CD4-positive, CD25-positive, alpha-beta regulatory T cell (primary cell): ENCODE data around the gene SEMA5B. TPM values are rescaled to one million over a fixed set of nuclear protein-coding genes. Genes with fewer than 3 reads are reported as not detected.

Experiments
- ATAC-seq, 2 donors: fragments of 150-1000 bp; cut with Tn5 transposase; one replicate each; pipeline ENCODE4 v1.10.0; 2021; ENCODE audit warnings: low read depth in 2 of 2, moderate number of reproducible peaks in 2 of 2, moderate library complexity in 1 of 2
- DNase-seq, 3 donors: peaks; one replicate each; pipeline versions ENCODE4 v3.0.0 to v3.0.0-alpha.2; 2012 to 2022; ENCODE audit warnings: mixed read lengths in 1 of 3
- H3K27ac ChIP-seq: one replicate; pipeline ENCODE4 v1.7.0; 2013; ENCODE audit warnings: mild to moderate bottlenecking, low read length; ENCODE audit not compliant: insufficient read depth, poor library complexity, severe bottlenecking
- H3K27me3 ChIP-seq: one replicate; pipeline ENCODE4 v1.7.0; 2013; ENCODE audit warnings: low read length; ENCODE audit not compliant: control insufficient read depth, insufficient read depth
- H3K36me3 ChIP-seq: one replicate; pipeline ENCODE4 v1.7.0; 2013; ENCODE audit warnings: mild to moderate bottlenecking, low read length, moderate library complexity; ENCODE audit not compliant: control insufficient read depth, insufficient read depth
- H3K4me1 ChIP-seq: 2 replicates; pipeline ENCODE4 v1.7.0; 2013; ENCODE audit warnings: mild to moderate bottlenecking, low read length; ENCODE audit not compliant: insufficient read depth, control insufficient read depth, poor library complexity, severe bottlenecking
- H3K4me3 ChIP-seq: one replicate; pipeline ENCODE4 v1.7.0; 2013; ENCODE audit warnings: low read depth, mild to moderate bottlenecking, low read length, moderate library complexity
- H3K9me3 ChIP-seq, 2 experiments: 1 replicate in 1 of 2; 2 replicates in 1 of 2; pipeline ENCODE4 v1.7.0; 2013; ENCODE audit warnings: low read length in 2 of 2, mild to moderate bottlenecking in 1 of 2, moderate library complexity in 1 of 2; ENCODE audit not compliant: control insufficient read depth in 2 of 2
- H3K27ac Mint-ChIP-seq, 3 donors: one replicate each; pipeline ENCODE4 v1.8.0; 2020 to 2022; ENCODE audit warnings: mild to moderate bottlenecking in 3 of 3, mixed read lengths in 3 of 3, moderate library complexity in 2 of 3
- H3K27me3 Mint-ChIP-seq: one replicate; pipeline ENCODE4 v1.8.0; 2022; ENCODE audit warnings: mild to moderate bottlenecking, mixed read lengths
- H3K36me3 Mint-ChIP-seq: one replicate; pipeline ENCODE4 v1.8.0; 2020; ENCODE audit warnings: mixed read lengths
- H3K4me1 Mint-ChIP-seq, 4 donors: one replicate each; pipeline ENCODE4 v1.8.0; 2020 to 2022; ENCODE audit warnings: mixed read lengths in 4 of 4, mild to moderate bottlenecking in 1 of 4
- H3K4me3 Mint-ChIP-seq, 4 donors: one replicate each; pipeline ENCODE4 v1.8.0; 2020 to 2022; ENCODE audit warnings: mild to moderate bottlenecking in 4 of 4, mixed read lengths in 4 of 4, moderate library complexity in 3 of 4
- H3K9me3 Mint-ChIP-seq, 7 donors: one replicate each; pipeline ENCODE4 v1.8.0; 2020 to 2022; ENCODE audit warnings: mixed read lengths in 7 of 7, mild to moderate bottlenecking in 3 of 7, moderate library complexity in 2 of 7
- polyA plus RNA-seq, 4 donors: library from polyadenylated mRNA; unstranded; fragments of 300-500 nt; fragmentation: Illumina TruSeq; gene quantifications; one replicate each; pipeline ENCODE4 v1.2.3, GENCODE V29; 2021
- total RNA-seq: library from RNA; stranded (reverse); gene quantifications from one replicate; pipeline ENCODE4 v1.2.3, GENCODE V29; 2022

The SEMA5B gene
- total and polyA plus RNA-seq, 5 donors from 2014 or later, result 0.50 TPM; not detected in 4

DNA sequence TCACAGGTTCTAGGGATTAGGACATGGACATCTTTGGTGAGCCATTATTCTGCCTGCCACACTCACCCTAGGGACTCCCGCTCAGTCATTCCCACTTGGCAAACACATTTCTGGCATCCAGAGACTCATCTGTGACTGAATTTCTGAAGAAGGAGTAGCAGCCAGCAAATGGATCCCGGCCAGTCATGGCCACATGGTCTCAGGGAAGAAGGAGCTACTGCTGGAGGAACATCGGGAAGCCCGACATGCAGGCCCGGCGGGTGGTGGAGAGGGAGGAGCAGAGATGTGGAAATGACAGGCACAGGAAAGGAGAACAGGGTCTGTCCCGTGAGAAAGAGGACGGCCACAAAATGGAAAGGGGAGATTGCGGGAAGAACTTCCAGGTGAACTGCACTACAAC, 65.4 kb downstream of the SEMA5B start:
- H3K4me1 Mint-ChIP-seq, result no peaks in the 10 kb centered on the region
- no peak overlapping the region for H3K27ac Mint-ChIP-seq
- no peak for ATAC-seq
- Histone ChIP-seq H3K4me1 (no peaks in the 10 kb centered on the region), H3K9me3 (no peaks in the 10 kb centered on the region), H3K27ac (no peak overlapping the region), H3K36me3 (no peaks in the 10 kb centered on the region), H3K4me3 (no peak overlapping the region), H3K27me3 (peaks cover 2% of the 10 kb centered on the region)
- peaks cover 0 to 2% (median 0%) of the 10 kb centered on the region in 7 donors for H3K9me3 Mint-ChIP-seq
- H3K36me3 Mint-ChIP-seq, result no peaks in the 10 kb centered on the region
- no peak overlapping the region for H3K4me3 Mint-ChIP-seq
- peaks cover 18% of the 10 kb centered on the region for H3K27me3 Mint-ChIP-seq
- DNase-seq, result no peak

DNA sequence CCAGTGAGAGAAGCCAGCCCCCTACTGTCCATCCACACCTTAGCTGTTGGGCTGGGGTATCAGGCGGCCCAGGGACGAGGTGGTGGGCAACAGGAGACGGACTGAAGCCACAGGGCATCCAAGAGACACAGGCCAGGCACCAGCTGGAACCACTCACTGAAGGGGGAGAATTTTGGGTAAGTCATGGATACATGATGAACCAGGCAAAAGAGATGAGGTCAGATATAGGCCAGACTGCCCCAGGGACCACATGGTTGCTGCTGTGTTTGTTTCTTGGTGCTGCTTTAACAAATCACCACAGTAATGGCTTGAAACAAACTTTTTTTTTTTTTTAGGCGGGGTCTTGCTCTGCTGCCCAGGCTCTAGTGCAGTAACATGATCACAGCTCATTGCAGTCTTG, 66.4 kb downstream of the SEMA5B start:
- H3K9me3 ChIP-seq, result no peaks in the 10 kb centered on the region
- H3K9me3 Mint-ChIP-seq, result peaks cover 0 to 2% (median 0%) of the 10 kb centered on the region in 7 donors
- ATAC-seq, result no peak
- H3K4me1 ChIP-seq, result no peaks in the 10 kb centered on the region
- no peak overlapping the region for H3K4me3 ChIP-seq
- H3K36me3 ChIP-seq, result no peaks in the 10 kb centered on the region
- H3K27me3 Mint-ChIP-seq, result peaks cover 18% of the 10 kb centered on the region
- H3K27me3 ChIP-seq, result peaks cover 2% of the 10 kb centered on the region
- H3K27ac Mint-ChIP-seq, result no peak overlapping the region
- DNase-seq, result no peak
- no peak overlapping the region for H3K4me3 Mint-ChIP-seq
- no peaks in the 10 kb centered on the region for H3K36me3 Mint-ChIP-seq
- no peak overlapping the region for H3K27ac ChIP-seq
- no peaks in the 10 kb centered on the region for H3K4me1 Mint-ChIP-seq

DNA sequence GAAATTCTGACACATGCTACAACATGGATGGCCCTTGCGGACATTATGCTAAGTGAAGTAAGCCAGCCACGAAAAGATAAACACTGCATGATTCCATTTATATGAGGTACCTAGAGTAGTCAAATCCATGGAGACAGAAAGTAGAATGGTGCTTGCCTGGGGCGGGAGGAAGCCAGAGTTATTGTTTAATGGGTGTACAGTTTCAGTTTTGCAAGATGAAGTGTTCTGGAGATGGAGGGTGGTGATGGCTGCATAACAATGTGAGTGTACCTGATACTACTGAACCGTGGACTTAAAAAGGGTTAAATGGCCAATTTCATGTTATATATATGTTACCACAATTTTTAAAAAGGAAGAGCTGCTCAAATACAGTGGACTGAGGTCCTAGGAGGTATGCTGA, 66.9 kb downstream of the SEMA5B start:
- Histone ChIP-seq H3K4me1 (no peaks in the 10 kb centered on the region), H3K4me3 (no peak overlapping the region), H3K27me3 (peaks cover 2% of the 10 kb centered on the region), H3K36me3 (no peaks in the 10 kb centered on the region), H3K27ac (no peak overlapping the region), H3K9me3 (no peaks in the 10 kb centered on the region)
- no peak overlapping the region for H3K27ac Mint-ChIP-seq
- H3K27me3 Mint-ChIP-seq, result peaks cover 18% of the 10 kb centered on the region
- H3K9me3 Mint-ChIP-seq, result peaks cover 0 to 2% (median 0%) of the 10 kb centered on the region in 7 donors
- no peaks in the 10 kb centered on the region for H3K36me3 Mint-ChIP-seq
- no peak overlapping the region for H3K4me3 Mint-ChIP-seq
- no peaks in the 10 kb centered on the region for H3K4me1 Mint-ChIP-seq
- no peak for DNase-seq
- ATAC-seq, result no peak

DNA sequence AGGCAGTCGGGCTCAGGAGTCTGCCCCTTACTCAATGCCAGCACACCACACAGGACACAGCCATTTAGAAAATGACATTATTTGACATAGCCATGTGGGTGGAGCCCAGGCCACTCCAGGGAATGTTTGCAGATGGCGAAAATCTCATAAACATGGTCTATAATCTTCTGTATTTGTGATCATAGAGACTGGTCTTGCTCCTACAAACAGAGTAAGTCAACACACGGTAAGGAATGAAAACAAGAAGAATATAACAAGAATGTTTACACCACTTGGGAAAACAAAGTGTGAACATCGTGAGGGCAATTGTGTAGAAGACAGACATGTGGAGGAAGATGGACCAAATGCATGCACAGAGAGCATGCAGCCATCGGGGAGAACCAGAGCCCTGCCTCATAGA, 68.2 kb downstream of the SEMA5B start:
- peaks cover 18% of the 10 kb centered on the region for H3K27me3 Mint-ChIP-seq
- no peaks in the 10 kb centered on the region for H3K9me3 ChIP-seq
- no peak for DNase-seq
- H3K36me3 Mint-ChIP-seq, result no peaks in the 10 kb centered on the region
- no peak overlapping the region for H3K27ac Mint-ChIP-seq
- H3K36me3 ChIP-seq, result no peaks in the 10 kb centered on the region
- H3K9me3 Mint-ChIP-seq, result peaks cover 0 to 2% (median 0%) of the 10 kb centered on the region in 7 donors
- H3K4me1 ChIP-seq, result no peaks in the 10 kb centered on the region
- no peak overlapping the region for H3K4me3 ChIP-seq
- no peak for ATAC-seq
- H3K27me3 ChIP-seq, result peaks cover 2% of the 10 kb centered on the region
- H3K4me1 Mint-ChIP-seq, result no peaks in the 10 kb centered on the region
- H3K27ac ChIP-seq, result no peak overlapping the region
- no peak overlapping the region for H3K4me3 Mint-ChIP-seq

DNA sequence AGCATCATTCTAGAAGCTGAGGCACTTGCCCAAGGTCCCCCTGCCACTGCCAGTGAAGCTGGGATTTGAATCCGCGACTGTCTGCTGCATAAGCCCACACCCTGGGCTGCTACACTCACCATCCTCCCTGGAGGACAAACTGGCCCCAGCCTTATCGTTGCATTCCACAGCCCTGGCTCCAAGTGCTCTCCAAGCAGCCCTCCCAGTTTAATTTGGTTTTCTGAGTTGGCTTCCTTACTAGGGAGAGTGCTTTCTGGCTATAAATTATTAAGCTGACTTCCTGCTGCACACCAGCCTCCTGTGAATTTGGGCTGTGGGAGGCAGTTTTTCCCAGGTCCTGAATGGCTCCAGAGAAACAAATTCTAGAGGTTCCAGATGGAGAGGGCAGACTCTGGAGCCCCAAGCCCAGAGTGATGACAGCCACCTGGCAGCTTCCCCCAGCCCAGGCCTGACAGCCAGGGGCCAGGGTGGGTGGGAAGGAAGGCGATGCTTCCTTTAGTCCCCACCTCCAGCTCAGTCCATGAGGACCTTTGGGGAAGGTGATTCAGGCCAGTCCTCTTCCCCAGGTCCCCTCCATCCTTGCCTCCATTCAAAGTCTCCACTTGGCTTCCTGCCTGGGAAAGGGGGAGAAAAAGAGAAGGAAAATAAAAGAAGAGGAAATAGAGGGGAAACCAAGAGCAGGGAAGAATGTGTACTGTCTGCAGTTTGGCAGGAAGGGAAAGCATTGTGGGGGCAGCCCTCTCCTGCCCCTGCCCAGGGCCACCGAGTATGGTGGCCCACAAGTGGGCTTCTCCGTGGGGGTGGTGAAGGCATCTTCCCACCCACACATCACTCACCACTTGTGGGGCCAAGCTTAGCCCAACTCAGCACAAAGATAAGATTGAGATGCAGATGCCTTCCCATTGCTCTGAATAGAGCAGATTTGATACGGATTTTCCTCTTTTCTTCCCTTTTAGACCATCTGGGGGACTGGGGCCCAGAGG, 69.6 kb downstream of the SEMA5B start:
- peaks cover 2% of the 10 kb centered on the region for H3K27me3 ChIP-seq
- H3K4me1 ChIP-seq, result no peaks in the 10 kb centered on the region
- H3K27ac Mint-ChIP-seq, result no peak overlapping the region
- H3K4me1 Mint-ChIP-seq, result no peaks in the 10 kb centered on the region
- no peak for ATAC-seq
- no peaks in the 10 kb centered on the region for H3K36me3 Mint-ChIP-seq
- no peak overlapping the region for H3K4me3 ChIP-seq
- no peak overlapping the region for H3K27ac ChIP-seq
- H3K9me3 Mint-ChIP-seq, result peaks cover 0 to 2% (median 0%) of the 10 kb centered on the region in 7 donors
- no peaks in the 10 kb centered on the region for H3K36me3 ChIP-seq
- no peaks in the 10 kb centered on the region for H3K9me3 ChIP-seq
- H3K27me3 Mint-ChIP-seq, result peaks cover 18% of the 10 kb centered on the region
- DNase-seq, result no peak
- H3K4me3 Mint-ChIP-seq, result no peak overlapping the region

DNA sequence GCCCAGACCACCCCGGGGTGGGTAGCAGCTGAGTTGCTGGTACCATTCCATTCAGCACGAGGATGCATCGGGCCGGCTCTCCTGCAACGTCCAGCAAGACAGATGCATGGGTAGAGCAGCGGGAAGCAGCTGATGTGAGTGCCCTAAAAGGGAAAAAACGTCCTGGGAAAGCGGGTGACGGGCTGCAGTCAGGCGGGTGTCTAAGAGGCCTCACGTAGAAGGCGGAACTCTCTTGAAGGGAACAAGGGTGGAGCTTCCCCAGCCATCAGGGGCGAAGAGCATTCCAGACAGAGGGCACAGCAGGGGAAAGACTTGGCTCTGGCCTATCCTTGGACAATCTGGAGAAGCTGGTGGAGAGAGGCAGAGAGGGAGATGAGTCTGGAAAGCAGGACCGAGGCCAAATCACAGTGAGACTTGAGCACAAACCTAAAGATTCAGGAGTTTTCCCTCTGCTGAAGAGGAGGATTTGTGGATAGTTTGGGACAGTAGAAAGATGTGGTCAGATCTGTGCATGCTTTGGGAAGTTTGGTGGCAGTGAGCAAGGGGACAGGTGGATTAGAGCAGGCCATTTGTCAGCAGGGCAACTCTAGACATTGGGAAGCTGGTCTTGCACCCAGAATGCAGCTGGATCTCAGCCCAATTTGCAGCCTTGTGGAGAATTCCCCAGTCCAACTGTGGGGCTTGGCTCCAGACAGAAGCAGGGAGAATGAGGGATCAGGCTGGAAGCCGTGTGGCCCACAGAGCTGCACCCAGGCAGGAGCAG, 70.7 kb downstream of the SEMA5B start:
- Mint-ChIP-seq H3K4me1 (no peaks in the 10 kb centered on the region), H3K27ac (no peak overlapping the region), H3K4me3 (no peak overlapping the region), H3K9me3 (peaks cover 0 to 2% (median 0%) of the 10 kb centered on the region in 7 donors), H3K36me3 (no peaks in the 10 kb centered on the region), H3K27me3 (peaks cover 13% of the 10 kb centered on the region)
- no peak overlapping the region for H3K27ac ChIP-seq
- no peak overlapping the region for H3K4me3 ChIP-seq
- ATAC-seq (no peak), DNase-seq (no peak)
- no peaks in the 10 kb centered on the region for H3K36me3 ChIP-seq
- peaks cover 2% of the 10 kb centered on the region for H3K27me3 ChIP-seq
- no peaks in the 10 kb centered on the region for H3K9me3 ChIP-seq
- no peaks in the 10 kb centered on the region for H3K4me1 ChIP-seq

DNA sequence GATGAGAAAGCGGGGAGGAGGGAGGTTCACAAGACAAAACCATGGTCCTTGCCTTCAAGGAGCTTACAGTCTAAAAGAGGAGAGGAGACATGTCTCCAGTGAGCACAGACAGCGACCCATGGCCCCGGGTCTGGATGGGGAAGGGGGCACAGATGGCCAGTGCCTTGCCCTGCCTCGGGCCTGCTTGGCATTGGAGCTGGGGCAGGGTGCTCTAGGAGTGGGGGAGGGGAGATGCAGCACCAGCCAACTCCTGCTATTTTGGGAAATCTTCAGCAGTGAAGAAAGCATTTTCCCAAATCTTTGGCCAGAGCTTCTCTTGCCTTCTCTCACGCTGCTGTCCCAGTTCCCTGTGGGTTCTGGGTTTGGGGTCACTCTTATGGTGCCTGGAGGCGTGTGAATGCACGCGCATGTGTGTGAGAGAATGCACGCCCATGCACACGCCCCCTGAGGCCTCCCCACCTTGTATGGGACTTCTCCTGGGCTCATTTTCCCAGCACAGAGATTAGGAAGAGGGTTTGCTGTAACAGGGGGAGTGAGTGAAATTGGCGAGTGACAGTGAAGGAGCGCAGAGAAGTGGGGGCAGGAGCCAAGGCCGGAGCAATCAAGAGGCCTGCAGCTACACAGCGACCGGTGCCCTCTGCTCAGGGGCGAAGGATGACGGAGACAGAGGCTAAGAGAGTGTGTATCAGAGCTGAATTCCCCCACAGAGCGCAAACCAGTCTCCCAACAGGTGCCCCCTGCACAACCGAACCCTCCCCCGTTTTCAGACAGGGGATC, 71.5 kb downstream of the SEMA5B start:
- no peak for DNase-seq
- Histone ChIP-seq H3K9me3 (no peaks in the 10 kb centered on the region), H3K4me3 (no peak overlapping the region), H3K27me3 (peaks cover 2% of the 10 kb centered on the region), H3K4me1 (no peaks in the 10 kb centered on the region), H3K27ac (no peak overlapping the region), H3K36me3 (no peaks in the 10 kb centered on the region)
- H3K27ac Mint-ChIP-seq, result no peak overlapping the region
- no peak for ATAC-seq
- H3K9me3 Mint-ChIP-seq, result peaks cover 0 to 2% (median 0%) of the 10 kb centered on the region in 7 donors
- H3K27me3 Mint-ChIP-seq, result peaks cover 11% of the 10 kb centered on the region
- no peaks in the 10 kb centered on the region for H3K36me3 Mint-ChIP-seq
- no peak overlapping the region for H3K4me3 Mint-ChIP-seq
- H3K4me1 Mint-ChIP-seq, result no peaks in the 10 kb centered on the region
